Activated CD4-positive, alpha-beta memory T cell treated with anti-CD3 and anti-CD28 coated beads, Interleukin-2, amount 10 ng/mL, durations not matched to agents 7 days and 5 days (primary cell): ENCODE data around the gene FOSL2. TPM values are rescaled to one million over a fixed set of nuclear protein-coding genes. Genes with fewer than 3 reads are reported as not detected.

ENCODE experiments used
- CTCF ChIA-PET: fragments of 350-600 bp; sonication (Branson Sonifier 250); formaldehyde crosslinking; loops from one replicate; lab custom pipeline; 2021; ENCODE audit warnings: antibody characterized with exemption, inconsistent platforms; lab: Charles Lee
- POLR2A ChIA-PET: fragments of 350-600 bp; sonication (Branson Sonifier 250); formaldehyde crosslinking; loops from one replicate; lab custom pipeline; 2021; ENCODE audit warnings: antibody characterized with exemption; lab: Charles Lee
- DNase-seq: peaks from one replicate; pipeline ENCODE4 v3.0.0-alpha.2; 2020
- H3K27ac Mint-ChIP-seq: one replicate; pipeline ENCODE4 v1.8.0; 2021; ENCODE audit warnings: mild to moderate bottlenecking, mixed read lengths
- H3K27me3 Mint-ChIP-seq: one replicate; pipeline ENCODE4 v1.8.0; 2021; ENCODE audit warnings: mixed read lengths
- H3K36me3 Mint-ChIP-seq: one replicate; pipeline ENCODE4 v1.8.0; 2021; ENCODE audit warnings: low read depth, mixed read lengths
- H3K4me1 Mint-ChIP-seq: one replicate; pipeline ENCODE4 v1.8.0; 2021; ENCODE audit warnings: mixed read lengths
- H3K4me3 Mint-ChIP-seq: one replicate; pipeline ENCODE4 v1.8.0; 2021; ENCODE audit warnings: mild to moderate bottlenecking, mixed read lengths
- H3K9me3 Mint-ChIP-seq: one replicate; pipeline ENCODE4 v1.8.0; 2021; ENCODE audit warnings: mixed read lengths
- total RNA-seq, 2 experiments: library from RNA; stranded (reverse); gene quantifications; one replicate each; pipeline ENCODE4 v1.2.3, GENCODE V29; 2021

FOSL2 gene
- total RNA-seq, 2 experiments from 2014 or later = 96.4 to 100 TPM

- Mint-ChIP-seq H3K27me3 (no peaks in the 10 kb centered on the region), H3K4me3 (peak overlapping the region; percentile 55), H3K4me1 (peaks cover 63% of the 10 kb centered on the region), H3K27ac (peak overlapping the region; percentile 97), H3K9me3 (no peaks in the 10 kb centered on the region), H3K36me3 (no peaks in the 10 kb centered on the region)
- POLR2A ChIA-PET = interaction anchor here (1.0 to 9.9 kb wide), 6 partner anchors 10 to 32 kb away, joined by 3 to 114 read pairs (median 4); partner anchors contain the start of gene FOSL2
- CTCF ChIA-PET = interaction anchor here (1.0 to 2.2 kb wide), 2 partner anchors 9 to 32 kb away, joined by 3 to 5 read pairs; no protein-coding TSS in a partner anchor
- no peak for DNase-seq
Measured at GRCh38 chr2:28358668-28359201, 33.9 kb upstream of the FOSL2 start.

- peaks cover 3% of the 10 kb centered on the region for H3K36me3 Mint-ChIP-seq
- peaks cover 70% of the 10 kb centered on the region for H3K4me1 Mint-ChIP-seq
- H3K9me3 Mint-ChIP-seq = no peaks in the 10 kb centered on the region
- DNase-seq = peak; percentile 93
- H3K27me3 Mint-ChIP-seq = no peaks in the 10 kb centered on the region
- peak overlapping the region; percentile 55 for H3K4me3 Mint-ChIP-seq
- ChIA-PET CTCF (interaction anchor here (1.0 to 2.2 kb wide), 3 partner anchors 9 to 676 kb away, joined by 3 to 5 read pairs (median 3); no protein-coding TSS in a partner anchor), POLR2A (interaction anchor here (1.0 to 9.9 kb wide), 6 partner anchors 11 to 32 kb away, joined by 3 to 114 read pairs (median 6); partner anchors contain the start of gene FOSL2)
- H3K27ac Mint-ChIP-seq = peak overlapping the region; percentile 97
Measured at GRCh38 chr2:28359222-28360057, 33.2 kb upstream of the FOSL2 start.

- Mint-ChIP-seq H3K36me3 (peaks cover 5% of the 10 kb centered on the region), H3K9me3 (no peaks in the 10 kb centered on the region), H3K4me3 (no peak overlapping the region), H3K27me3 (no peaks in the 10 kb centered on the region), H3K4me1 (peaks cover 78% of the 10 kb centered on the region), H3K27ac (peak overlapping the region; percentile 97)
- POLR2A ChIA-PET = interaction anchor here (1.1 to 9.9 kb wide), 5 partner anchors 11 to 108 kb away, joined by 3 to 114 read pairs (median 5); partner anchors contain the start of gene FOSL2
- DNase-seq = no peak
- CTCF ChIA-PET = interaction anchor here (1.0 to 1.3 kb wide), 2 partner anchors 31 to 677 kb away, joined by 3 to 4 read pairs; no protein-coding TSS in a partner anchor
Measured at GRCh38 chr2:28360058-28360717, 32.5 kb upstream of the FOSL2 start.

- H3K27me3 Mint-ChIP-seq = no peaks in the 10 kb centered on the region
- POLR2A ChIA-PET = interaction anchor here (1.1 to 9.9 kb wide), 5 partner anchors 12 to 109 kb away, joined by 3 to 114 read pairs (median 5); partner anchors contain the start of gene FOSL2
- peak overlapping the region; percentile 97 for H3K27ac Mint-ChIP-seq
- peaks cover 83% of the 10 kb centered on the region for H3K4me1 Mint-ChIP-seq
- H3K4me3 Mint-ChIP-seq = no peak overlapping the region
- CTCF ChIA-PET = interaction anchor here (1.0 to 1.3 kb wide), 2 partner anchors 31 to 677 kb away, joined by 3 to 4 read pairs; no protein-coding TSS in a partner anchor
- peaks cover 5% of the 10 kb centered on the region for H3K36me3 Mint-ChIP-seq
- no peaks in the 10 kb centered on the region for H3K9me3 Mint-ChIP-seq
- DNase-seq = peak; percentile 26
Measured at GRCh38 chr2:28360718-28361293, 31.9 kb upstream of the FOSL2 start.

GRCh38 chr2:28361991-28362710 is 30.5 kb upstream of the FOSL2 start:
- H3K9me3 Mint-ChIP-seq = no peaks in the 10 kb centered on the region
- H3K27ac Mint-ChIP-seq = no peak overlapping the region
- peaks cover 92% of the 10 kb centered on the region for H3K4me1 Mint-ChIP-seq
- no peaks in the 10 kb centered on the region for H3K27me3 Mint-ChIP-seq
- peaks cover 7% of the 10 kb centered on the region for H3K36me3 Mint-ChIP-seq
- H3K4me3 Mint-ChIP-seq = no peak overlapping the region
- POLR2A ChIA-PET = interaction anchor here (0.8 to 9.9 kb wide), 4 partner anchors 13 to 28 kb away, joined by 3 to 114 read pairs (median 24); partner anchors contain the start of gene FOSL2
- DNase-seq = no peak
- CTCF ChIA-PET = no interaction called here

GRCh38 chr2:28362991-28363521 is 29.6 kb upstream of the FOSL2 start:
- POLR2A ChIA-PET = interaction anchor here (4.8 to 9.9 kb wide), 3 partner anchors 14 to 28 kb away, joined by 44 to 114 read pairs (median 65); partner anchors contain the start of gene FOSL2
- H3K27ac Mint-ChIP-seq = no peak overlapping the region
- DNase-seq = no peak
- CTCF ChIA-PET = no interaction called here
- no peaks in the 10 kb centered on the region for H3K27me3 Mint-ChIP-seq
- peaks cover 95% of the 10 kb centered on the region for H3K4me1 Mint-ChIP-seq
- H3K9me3 Mint-ChIP-seq = no peaks in the 10 kb centered on the region
- no peak overlapping the region for H3K4me3 Mint-ChIP-seq
- peaks cover 7% of the 10 kb centered on the region for H3K36me3 Mint-ChIP-seq

- Mint-ChIP-seq H3K36me3 (peaks cover 7% of the 10 kb centered on the region), H3K9me3 (no peaks in the 10 kb centered on the region), H3K4me1 (peaks cover 93% of the 10 kb centered on the region), H3K27me3 (no peaks in the 10 kb centered on the region), H3K4me3 (no peak overlapping the region), H3K27ac (peak overlapping the region; percentile 37)
- POLR2A ChIA-PET = interaction anchor here (4.8 to 8.2 kb wide), 3 partner anchors 15 to 28 kb away, joined by 35 to 65 read pairs (median 64); partner anchors contain the start of gene FOSL2
- CTCF ChIA-PET = interaction anchor here (1.0 to 1.4 kb wide), 2 partner anchors 25 to 609 kb away, joined by 3 read pairs; no protein-coding TSS in a partner anchor
- DNase-seq = no peak
Measured at GRCh38 chr2:28363686-28364280, 28.9 kb upstream of the FOSL2 start.

- POLR2A ChIA-PET = interaction anchor here (0.7 to 8.2 kb wide), 6 partner anchors 8 to 55 kb away, joined by 3 to 65 read pairs (median 21); partner anchors contain the start of gene FOSL2
- CTCF ChIA-PET = interaction anchor here (1.0 to 1.6 kb wide), 4 partner anchors 12 to 610 kb away, joined by 3 to 4 read pairs (median 3); partner anchors contain the start of gene FOSL2
- DNase-seq = no peak
- peaks cover 87% of the 10 kb centered on the region for H3K4me1 Mint-ChIP-seq
- H3K36me3 Mint-ChIP-seq = peaks cover 7% of the 10 kb centered on the region
- no peaks in the 10 kb centered on the region for H3K27me3 Mint-ChIP-seq
- H3K4me3 Mint-ChIP-seq = no peak overlapping the region
- H3K9me3 Mint-ChIP-seq = no peaks in the 10 kb centered on the region
- no peak overlapping the region for H3K27ac Mint-ChIP-seq
Measured at GRCh38 chr2:28364610-28365009, 28.0 kb upstream of the FOSL2 start.

GRCh38 chr2:28365158-28365557 is 27.5 kb upstream of the FOSL2 start:
- peak overlapping the region; percentile 49 for H3K27ac Mint-ChIP-seq
- H3K9me3 Mint-ChIP-seq = no peaks in the 10 kb centered on the region
- no peaks in the 10 kb centered on the region for H3K27me3 Mint-ChIP-seq
- ChIA-PET POLR2A (interaction anchor here (0.7 to 8.2 kb wide), 7 partner anchors 8 to 113 kb away, joined by 3 to 65 read pairs (median 8); partner anchors contain the start of gene FOSL2), CTCF (interaction anchor here (1.4 to 1.6 kb wide), 3 partner anchors 13 to 28 kb away, joined by 3 to 4 read pairs (median 3); partner anchors contain the start of gene FOSL2)
- H3K4me3 Mint-ChIP-seq = no peak overlapping the region
- H3K36me3 Mint-ChIP-seq = peaks cover 7% of the 10 kb centered on the region
- DNase-seq = no peak
- peaks cover 81% of the 10 kb centered on the region for H3K4me1 Mint-ChIP-seq

GRCh38 chr2:28366149-28366495 is 26.5 kb upstream of the FOSL2 start:
- H3K4me1 Mint-ChIP-seq = peaks cover 74% of the 10 kb centered on the region
- no peak for DNase-seq
- H3K27me3 Mint-ChIP-seq = peaks cover 4% of the 10 kb centered on the region
- H3K9me3 Mint-ChIP-seq = no peaks in the 10 kb centered on the region
- ChIA-PET CTCF (interaction anchor here (0.7 to 2.0 kb wide), 4 partner anchors 14 to 77 kb away, joined by 3 to 8 read pairs (median 4); no protein-coding TSS in a partner anchor), POLR2A (interaction anchor here (1.1 to 8.2 kb wide), 6 partner anchors 9 to 114 kb away, joined by 4 to 65 read pairs (median 22); partner anchors contain the start of gene FOSL2)
- no peak overlapping the region for H3K4me3 Mint-ChIP-seq
- H3K27ac Mint-ChIP-seq = peak overlapping the region; percentile 86
- peaks cover 7% of the 10 kb centered on the region for H3K36me3 Mint-ChIP-seq
